HG03108 (cell line): ENCODE results near the gene DRC3.

Source experiments
- ATAC-seq: cut with Tn5 transposase; IDR thresholded peaks from one replicate; pipeline ENCODE4 v1.9.1; 2021; ENCODE audit warnings: moderate library complexity; ENCODE audit not compliant: unreplicated experiment

Gene DRC3

DNA sequence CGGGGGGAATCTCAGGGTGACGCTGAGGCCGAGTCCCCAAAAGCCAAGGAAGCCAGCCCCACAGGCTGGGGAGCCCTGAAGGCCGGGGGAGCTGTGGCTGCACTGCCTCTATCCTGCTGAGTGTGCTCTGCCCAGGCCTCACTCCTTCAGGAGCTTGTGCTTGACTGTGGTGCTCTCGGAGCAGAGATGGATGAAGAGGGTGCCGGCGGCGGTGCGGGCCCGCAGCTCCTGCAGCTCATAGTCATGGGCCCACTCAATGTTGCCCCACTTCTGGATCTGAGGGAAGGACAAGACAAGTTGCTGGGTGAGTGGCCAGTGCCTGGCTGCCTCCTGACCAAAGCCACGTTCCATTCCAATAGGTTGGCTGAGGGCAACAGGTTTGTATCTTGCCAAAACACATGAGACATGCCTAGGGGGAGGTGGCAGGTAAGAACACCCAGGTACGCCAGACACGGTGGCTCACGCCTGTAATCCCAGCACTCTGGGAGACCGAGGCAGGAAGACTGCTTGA lies 45.8 kb downstream of the DRC3 start:
- ATAC-seq: no peak

DNA sequence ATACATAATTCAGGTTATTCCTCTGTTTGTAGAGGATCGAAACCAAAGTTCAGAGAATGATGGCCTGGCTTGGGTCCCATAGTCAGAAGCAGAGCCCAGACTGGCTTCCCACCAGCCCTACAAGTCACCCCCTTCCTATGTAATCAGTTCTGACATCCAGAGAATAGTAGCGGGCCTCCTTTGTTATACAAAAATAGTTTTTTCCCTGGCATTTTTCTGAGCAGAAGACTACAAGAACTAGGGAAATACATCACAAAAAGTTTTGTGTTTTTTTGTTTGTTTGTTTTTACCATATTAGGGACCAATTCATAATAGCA lies 47.1 kb downstream of the DRC3 start:
- ATAC-seq: no peak

DNA sequence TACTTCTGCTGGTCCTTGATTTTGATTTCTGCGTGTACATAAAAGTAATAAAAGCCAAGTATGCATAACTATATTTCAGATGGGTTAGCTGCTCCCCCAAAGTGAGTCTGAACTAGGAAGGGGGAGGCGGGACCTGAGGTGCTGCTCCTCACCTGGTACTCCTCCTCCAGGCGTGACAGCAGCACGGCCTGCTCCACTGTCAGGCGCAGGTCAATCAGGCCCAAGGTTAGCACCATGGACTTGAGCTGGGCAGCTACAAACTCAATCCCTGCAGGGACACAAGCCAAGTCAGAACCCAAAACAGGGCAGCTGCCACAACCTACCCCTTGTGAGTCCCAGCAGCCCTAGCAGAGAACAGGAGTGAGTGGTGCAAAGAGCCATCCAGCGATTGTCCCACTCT lies 48.3 kb downstream of the DRC3 start:
- ATAC-seq: no peak

DNA sequence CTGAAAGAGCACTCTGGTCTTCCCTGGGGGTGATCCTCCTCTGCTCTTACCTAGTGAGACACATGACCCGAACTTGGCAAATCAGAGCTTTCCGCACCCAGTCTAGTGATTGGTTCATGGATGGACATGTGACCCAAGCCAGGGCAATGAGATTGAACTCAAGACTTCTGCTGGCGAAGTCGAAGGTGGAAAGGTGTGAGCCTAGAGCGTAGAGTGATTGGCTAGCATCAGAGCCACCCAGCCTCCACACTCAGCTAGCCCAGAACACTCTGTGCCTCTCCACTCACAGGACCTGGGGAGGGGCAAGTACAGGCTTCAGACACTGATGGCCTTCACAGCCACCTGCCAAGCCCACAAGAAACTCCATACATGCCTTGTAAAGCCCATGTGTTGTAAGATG lies 48.7 kb downstream of the DRC3 start:
- ATAC-seq: no peak

DNA sequence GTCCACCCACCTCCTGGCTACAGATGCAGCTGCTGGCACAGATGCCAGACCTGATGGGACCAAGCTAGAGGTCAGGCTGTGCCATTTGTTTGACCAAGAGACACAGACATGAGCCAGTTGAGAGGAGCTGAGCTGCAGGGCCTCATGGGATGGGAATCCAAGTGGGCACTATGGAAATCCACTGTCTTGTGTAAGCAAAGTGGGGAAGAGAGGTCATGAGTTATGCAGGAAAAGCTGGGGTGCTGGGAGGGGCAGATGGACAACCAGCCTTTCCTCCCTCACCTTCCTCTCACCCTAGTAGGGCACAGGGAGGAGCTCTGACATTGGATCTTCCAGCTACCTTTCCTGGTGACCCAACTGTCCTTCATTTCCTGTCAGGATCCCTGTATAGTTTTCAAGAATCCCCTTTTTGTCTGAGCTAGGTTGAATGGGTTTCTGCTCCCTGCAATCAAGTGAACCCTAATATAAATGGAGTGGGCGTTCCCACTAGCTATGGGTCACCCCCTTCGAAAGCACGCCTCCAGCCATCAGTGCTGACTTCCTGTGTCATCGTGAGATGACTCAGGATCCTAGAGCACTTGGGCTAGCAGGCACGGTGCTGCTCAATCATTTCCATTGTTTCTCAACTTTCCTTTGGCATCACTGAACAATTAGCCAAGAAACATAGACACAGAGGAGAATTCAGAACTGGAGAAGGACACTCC lies 52.7 kb downstream of the DRC3 start:
- ATAC-seq: peak; percentile 74

DNA sequence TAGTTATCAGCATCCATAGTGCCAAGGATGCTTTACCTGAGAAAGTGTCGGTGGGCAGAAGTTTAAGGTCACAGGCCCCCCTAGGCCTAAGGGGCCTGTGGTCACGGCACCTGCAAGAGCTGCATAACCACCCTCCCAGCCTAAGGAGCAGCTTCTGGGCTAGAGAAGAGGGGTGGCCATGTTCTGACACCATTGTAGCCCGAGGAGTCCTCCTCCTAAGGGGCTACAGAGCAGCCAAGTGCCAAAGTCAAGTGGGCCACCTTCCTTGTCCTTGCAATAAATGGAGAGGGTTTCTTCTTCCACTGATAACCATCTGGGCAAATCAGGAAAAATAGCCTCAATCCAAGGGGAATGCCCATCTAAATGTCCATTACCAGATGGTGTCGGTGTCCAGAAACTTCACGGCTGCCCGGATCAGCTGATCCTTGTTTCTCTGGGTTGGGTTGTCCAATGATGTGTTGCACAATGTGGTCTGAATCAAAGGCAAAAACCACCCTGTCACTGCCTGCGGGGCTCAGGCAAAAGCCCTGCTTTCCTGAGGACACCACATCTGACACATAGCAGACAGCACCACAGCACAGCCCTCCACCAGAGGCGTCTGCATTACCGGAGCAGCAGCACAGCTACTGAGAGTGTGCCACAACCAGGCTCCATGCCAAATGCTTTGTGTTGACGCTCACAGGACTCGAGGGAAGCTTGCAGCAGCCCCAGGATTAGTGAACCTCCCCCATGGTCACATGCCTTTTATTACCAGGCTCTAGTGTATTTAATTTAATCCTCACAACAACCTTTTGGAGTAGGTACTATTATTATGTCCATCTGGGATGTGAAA lies 53.5 kb downstream of the DRC3 start:
- ATAC-seq: no peak

DNA sequence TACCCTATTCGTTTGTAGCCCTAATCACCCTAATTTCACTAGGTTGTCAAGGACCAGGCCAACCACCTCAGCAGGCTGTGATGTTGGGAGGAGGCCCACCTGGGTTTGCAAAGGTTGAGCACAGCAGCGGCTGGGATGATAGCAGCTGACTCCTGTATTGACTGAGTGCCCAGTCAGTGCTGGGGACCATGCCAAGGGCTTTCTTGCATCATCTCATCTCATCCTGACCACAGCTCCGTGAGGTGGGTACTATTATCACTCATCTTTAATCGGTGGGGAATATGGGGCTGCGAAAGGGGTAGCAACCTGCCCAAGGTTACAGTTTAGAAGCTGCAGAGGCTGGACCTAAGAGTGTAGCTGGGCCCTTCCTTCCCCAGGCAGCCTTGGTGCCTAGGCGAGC lies 54.6 kb downstream of the DRC3 start:
- ATAC-seq: no peak

DNA sequence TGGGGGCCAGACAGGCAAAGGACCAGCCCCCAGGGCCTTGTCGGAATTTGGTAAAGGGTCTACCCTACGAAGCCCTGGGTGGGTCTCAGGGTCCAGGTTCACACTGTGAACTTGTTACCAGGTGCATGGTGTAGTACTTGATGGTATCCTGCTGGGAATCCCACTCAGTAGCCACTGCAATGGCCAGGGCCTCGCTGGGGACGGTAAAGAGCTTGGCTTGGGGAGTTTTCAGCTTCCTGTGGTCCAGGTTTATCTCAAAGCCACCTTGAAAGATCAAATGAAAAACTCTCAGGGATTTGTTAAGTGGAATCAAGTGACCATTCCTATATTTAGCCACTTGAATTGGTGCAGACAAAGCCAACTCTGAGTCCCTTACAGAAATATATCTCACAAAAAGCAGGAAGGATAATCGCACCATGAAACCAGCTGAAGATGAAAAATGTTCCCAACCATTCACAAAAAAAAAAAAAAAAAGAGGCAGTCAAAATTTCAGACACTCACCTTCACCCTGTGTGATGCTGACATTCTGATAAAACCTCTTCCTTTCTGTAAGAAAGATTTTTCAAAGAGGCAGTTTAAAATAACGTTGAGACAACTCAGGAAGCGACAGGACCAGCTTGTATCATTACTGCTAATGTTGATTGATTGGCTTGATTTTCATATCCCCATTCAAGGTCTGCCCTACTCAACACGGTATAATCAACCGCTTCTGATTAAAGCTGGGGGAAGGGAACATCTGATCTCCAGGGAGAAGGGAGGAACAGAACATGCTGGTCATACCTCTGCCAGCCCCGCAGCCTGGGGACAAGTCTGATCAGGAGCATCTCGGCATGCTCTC lies 55.7 kb downstream of the DRC3 start:
- ATAC-seq: no peak

DNA sequence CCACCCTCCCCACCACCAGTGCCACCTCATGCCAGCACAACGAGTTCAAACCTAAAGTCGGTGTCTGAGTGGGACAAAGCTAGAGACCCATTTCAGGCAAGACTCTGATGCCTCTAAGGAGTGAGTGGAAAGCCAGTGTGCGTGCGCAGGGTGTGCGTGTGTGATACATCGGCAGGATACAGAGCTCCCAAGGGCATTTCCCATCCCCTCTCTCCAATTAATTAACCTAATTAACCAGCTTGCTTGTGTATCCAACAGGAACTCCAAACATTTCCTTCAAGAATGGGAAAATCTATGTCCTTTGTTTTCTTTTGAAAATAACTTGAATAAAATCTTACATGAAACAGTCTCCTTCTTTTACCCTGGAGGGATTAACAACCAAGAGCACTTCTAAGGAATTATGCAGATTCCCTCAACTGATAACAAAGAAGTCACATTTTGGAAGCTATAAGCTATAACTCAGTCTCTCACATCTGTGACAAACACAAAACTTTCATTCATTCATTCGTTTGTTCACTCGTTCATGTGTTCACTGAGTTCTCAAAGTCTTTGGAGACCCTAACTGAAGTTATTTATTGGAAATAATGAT lies 56.4 kb downstream of the DRC3 start:
- ATAC-seq: no peak

DNA sequence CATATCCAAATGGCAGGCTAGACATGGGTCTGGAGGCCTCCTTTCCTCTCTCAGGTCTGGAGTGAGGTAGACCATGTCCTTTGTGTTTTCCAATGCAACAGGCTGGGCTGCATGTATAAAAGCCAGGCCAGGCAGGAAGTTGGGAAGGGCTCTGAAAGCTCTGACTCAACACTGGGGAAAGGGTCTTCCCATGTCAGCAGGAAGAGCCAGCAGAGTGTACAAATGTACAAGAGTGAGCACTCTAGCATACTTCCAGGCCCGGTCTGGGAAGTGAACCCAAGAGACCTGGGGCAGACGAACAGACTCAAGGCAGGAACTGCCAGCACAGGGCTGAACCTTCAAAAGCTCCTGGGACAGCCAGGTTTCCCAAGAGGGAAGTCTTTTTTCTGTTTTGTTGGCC lies 59.3 kb downstream of the DRC3 start:
- no peak for ATAC-seq

DNA sequence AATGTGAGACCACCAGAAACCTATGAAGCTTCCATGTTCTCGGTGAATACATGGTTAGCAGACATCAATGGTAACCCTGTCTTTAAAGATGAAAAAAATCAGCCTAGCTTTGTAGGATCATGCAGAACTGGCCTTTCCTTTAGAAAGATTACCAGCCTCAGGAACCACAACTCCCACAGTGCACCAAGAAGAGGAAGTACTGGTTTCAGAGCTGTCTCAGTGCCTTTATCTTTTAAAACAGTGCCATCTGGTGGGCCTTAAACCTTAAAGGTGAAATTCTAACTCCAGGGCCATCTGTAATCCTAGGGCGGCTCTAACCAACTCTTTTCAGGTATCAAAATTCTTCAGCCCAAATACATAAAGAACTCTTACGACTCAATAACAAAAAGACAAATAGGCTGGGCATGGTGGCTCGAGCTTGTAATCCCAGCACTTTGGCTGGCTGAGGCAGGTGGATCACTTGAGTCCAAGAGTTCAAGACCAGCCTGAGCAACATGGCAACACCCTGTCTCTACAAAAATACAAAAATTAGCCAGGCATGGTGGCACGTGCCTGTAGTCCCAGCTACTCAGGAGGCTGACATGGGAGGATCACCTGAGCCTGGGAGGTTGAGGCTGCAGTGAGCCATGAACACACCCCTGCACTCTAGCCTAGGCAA lies 60.9 kb downstream of the DRC3 start:
- peak; percentile 65 for ATAC-seq

DNA sequence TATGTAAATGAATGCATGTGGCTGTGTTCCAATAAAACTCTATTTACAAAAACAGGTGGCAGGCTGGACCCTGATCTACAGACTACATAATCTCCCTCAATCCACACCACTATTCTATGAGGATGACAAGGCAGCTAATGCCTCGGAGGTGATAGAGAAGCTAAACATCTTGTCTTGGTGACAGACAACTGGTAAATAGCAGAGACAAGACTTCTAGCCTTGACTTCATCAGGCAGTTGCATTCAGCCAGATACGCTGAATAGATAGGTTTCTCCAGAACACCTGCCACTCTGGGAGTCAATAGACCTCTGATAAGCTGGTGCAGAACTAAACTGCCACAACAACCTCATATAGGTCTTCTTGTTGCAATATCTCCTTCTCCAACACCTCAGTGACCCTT lies 63.0 kb downstream of the DRC3 start:
- no peak for ATAC-seq

DNA sequence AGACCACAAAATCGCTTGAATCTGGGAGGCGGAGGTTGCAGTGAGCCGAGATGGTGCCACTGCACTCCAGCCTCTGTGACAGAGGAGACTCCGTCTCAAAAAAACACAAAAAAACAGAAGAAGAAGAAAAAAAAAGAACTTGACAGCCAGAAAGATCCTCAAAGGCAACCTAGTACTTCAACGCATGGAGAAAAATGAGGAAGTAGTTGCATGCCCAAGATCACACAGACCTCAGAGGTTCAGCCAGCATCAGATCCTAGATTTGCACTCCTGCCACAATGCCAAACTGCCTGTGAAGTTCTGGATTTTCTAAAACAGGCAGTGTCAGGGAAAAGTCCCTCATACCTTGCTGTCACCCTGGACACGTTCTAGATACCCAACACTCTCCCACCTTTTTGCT lies 64.8 kb downstream of the DRC3 start:
- no peak for ATAC-seq

DNA sequence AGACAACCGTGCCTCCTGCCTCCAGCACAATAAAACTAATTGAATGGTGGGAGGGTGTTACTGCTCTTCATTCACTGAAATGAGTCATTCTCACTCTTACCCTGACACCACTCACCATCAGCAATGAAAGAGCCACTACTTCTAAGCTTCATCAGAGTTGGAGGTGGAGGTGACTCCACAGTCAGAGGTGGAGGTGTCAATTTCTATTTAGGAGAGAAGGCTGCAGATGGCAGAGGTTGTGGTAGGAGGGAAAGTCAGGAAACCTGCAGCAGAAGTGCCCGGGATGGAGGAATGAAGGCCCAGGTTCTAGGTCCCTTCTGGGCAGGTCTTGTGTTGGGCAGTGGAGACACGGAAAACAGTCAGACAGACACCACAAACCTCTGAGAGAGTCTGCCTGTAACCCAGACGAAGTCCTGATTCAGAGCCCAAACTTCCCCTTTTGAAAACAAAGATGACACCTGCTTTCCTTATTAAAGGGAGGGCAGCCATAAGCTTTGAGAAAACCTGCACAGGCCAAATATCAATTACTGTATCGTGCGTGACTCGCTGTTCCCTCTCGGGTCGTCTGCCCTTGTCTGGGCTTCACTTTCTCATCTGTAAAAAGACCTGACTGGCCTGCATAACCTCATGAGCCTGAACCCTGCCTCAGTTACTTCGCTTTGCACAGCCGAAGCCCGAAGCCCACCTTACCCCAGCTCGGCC lies 65.6 kb downstream of the DRC3 start:
- ATAC-seq: no peak

DNA sequence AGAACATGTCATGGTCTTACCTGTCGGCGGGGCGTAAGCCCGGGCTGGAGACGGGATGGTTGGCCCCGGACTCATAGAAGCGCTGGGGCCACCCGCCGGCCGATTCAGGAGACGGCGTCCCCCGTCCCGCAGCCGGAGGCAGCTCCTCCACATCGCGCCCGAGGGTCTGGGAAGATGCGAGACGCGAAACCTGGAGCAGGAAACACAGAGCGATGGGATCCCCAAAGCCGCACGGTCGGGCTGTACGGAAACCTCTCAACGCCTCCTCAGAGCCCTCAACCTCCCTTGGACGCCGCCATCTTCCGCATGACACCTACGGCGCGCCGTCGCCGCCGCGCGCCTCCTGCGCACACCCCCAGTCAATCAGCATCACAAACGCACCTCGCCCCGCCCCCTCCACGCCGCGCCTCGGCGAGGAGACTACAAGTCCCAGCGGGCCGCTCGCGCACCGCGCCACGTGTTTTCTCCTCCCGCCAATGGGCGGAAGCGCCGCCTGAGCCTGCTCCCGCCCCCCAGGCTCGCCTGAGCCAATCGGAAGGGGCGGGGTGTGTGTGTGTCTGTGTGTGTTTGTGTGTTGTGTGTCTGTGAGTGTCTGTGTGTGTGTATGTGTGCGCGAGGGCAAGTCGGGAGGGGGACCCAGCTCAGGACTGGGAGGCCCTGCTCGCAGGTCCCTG lies 66.3 kb downstream of the DRC3 start, which contains the start of the genes ATPAF2 and GID4:
TSS of gene ATPAF2 (minus strand) at position 308 of the 674 bp plus-strand sequence. CDS start at position 153, 155 bp downstream.
TSS of gene GID4 (plus strand) at position 548 of the 674 bp plus-strand sequence. CDS start at position 605, 57 bp downstream.
- peak; percentile 91 for ATAC-seq

DNA sequence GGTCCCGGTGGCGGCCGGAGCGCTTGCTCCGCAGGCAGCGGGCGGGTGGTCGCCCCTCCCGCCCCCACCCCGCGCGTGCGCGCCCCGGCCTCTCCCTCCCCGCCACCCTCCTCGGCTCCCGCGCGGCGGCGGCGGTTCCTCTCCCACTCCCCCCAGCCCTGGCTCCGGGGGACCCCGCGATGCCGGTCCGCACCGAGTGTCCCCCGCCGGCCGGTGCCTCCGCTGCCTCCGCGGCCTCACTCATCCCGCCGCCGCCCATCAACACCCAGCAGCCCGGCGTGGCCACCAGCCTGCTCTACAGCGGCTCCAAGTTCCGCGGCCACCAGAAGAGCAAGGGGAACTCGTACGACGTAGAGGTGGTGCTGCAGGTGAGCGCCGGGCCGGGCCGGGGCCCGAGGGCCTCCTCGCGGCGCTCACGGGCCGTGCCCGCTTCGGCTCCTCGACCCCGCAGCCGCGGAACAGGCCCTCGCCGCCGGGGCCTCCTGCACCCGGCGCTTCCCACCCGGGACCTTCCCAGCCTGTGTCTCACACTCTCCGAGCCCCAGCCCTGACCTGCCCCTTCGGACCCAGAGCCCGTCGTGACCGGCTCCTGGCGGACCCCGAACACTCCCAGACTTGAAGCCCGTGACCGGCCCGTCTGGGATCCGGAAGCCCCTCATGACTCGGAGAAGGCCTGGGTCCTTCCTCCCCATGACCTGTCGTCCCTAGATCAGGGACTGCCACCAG lies 67.0 kb downstream of the DRC3 start:
- ATAC-seq: peak; percentile 1

DNA sequence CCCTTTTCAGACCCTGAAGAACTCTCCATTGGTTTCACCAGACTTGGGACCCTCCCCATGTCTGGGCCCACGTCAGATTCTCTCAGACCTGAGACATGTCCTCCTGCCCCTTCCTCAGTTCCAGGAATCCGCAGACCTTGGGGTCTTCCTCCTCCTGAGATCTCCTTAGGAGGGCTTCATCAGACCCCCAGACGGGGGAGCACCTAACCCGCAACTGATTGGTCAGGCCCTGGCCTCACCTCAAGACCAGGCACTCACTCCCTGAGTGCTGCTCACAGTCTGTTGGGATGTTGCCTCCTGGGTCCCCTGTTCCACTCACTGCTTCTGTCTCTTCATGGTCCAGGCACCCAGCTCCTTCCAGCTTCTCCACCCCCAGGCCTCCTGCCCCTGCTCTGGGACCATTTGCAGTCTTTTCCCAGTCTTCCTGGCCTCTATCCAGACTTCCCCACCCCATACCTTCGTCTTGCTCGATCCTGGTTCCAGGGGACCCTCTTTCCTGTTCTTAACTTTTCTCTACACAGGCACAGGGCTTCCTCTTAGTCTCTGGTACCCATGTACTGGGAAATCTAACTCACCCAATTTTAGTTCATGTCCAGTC lies 67.7 kb downstream of the DRC3 start:
- ATAC-seq: no peak

DNA sequence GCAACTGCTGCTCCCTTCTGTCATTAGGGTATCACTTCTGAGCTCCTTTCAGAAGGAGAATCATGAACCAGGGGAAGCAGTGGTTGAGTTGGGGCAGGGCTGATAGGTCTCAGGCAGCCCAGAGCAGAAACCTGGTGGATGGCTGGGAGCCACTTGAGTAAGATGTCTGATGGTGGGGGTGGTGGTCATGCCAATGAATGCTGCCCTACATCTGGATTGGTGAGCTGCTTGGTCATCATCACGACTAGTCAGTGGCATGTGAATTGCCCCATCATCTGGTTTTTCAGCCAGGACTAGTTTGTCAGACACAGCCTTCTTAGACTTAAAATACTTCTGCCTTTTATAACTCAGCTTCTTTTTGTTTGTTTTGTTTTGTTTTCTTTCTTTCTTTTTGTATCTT lies 69.1 kb downstream of the DRC3 start:
- ATAC-seq: no peak
